GM19467 (cell line): Measurements from ENCODE around the gene SCN5A.

Source experiments
- ATAC-seq: cut with Tn5 transposase; IDR thresholded peaks from one replicate; pipeline ENCODE4 v1.9.1; 2021; ENCODE audit warnings: mild to moderate bottlenecking, moderate library complexity; ENCODE audit not compliant: unreplicated experiment

Gene SCN5A

GRCh38 chr3:38563886-38564270, 85.6 kb downstream of the SCN5A start:
- ATAC-seq: no peak

- ATAC-seq: no peak
Observed at GRCh38 chr3:38563070-38563885, 86.2 kb downstream of the SCN5A start.

- ATAC-seq: no peak
Observed at GRCh38 chr3:38562467-38562925, 87.0 kb downstream of the SCN5A start.

- ATAC-seq: no peak
Observed at GRCh38 chr3:38561746-38562466, 87.6 kb downstream of the SCN5A start.

- ATAC-seq: no peak
Observed at GRCh38 chr3:38560996-38561717, 88.3 kb downstream of the SCN5A start.

- no peak for ATAC-seq
Observed at GRCh38 chr3:38560284-38560683, 89.2 kb downstream of the SCN5A start.

- ATAC-seq: no peak
Observed at GRCh38 chr3:38558864-38559263, 90.6 kb downstream of the SCN5A start.

- ATAC-seq: no peak
Observed at GRCh38 chr3:38556640-38557358, 92.7 kb downstream of the SCN5A start.

GRCh38 chr3:38555926-38556325, 93.6 kb downstream of the SCN5A start:
- no peak for ATAC-seq

- ATAC-seq: no peak
Observed at GRCh38 chr3:38555149-38555840, 94.2 kb downstream of the SCN5A start.

GRCh38 chr3:38554127-38554827, 95.2 kb downstream of the SCN5A start:
- ATAC-seq: no peak

GRCh38 chr3:38553071-38553470, 96.4 kb downstream of the SCN5A start:
- no peak for ATAC-seq

GRCh38 chr3:38552364-38552763, 97.1 kb downstream of the SCN5A start:
- ATAC-seq: no peak

- no peak for ATAC-seq
Observed at GRCh38 chr3:38551026-38551832, 98.3 kb downstream of the SCN5A start.

GRCh38 chr3:38549957-38550840, 99.3 kb downstream of the SCN5A start:
- no peak for ATAC-seq

- ATAC-seq: no peak
Observed at GRCh38 chr3:38549486-38549885, 100.0 kb downstream of the SCN5A start.

- ATAC-seq: no peak
Observed at GRCh38 chr3:38549082-38549481, 100.4 kb downstream of the SCN5A start.
